NCI-H1048 (cell line): ENCODE data around the gene RPS5.
"Not testable (repeated sequence)": the region's sequence is repeated elsewhere in the genome, so short reads cannot be mapped to it uniquely, and the experiment has no call there.

ENCODE experiments used
- DNase-seq: peaks from one replicate; lab custom pipeline; 2025; lab: John Stamatoyannopoulos, UW

Gene RPS5

DNA sequence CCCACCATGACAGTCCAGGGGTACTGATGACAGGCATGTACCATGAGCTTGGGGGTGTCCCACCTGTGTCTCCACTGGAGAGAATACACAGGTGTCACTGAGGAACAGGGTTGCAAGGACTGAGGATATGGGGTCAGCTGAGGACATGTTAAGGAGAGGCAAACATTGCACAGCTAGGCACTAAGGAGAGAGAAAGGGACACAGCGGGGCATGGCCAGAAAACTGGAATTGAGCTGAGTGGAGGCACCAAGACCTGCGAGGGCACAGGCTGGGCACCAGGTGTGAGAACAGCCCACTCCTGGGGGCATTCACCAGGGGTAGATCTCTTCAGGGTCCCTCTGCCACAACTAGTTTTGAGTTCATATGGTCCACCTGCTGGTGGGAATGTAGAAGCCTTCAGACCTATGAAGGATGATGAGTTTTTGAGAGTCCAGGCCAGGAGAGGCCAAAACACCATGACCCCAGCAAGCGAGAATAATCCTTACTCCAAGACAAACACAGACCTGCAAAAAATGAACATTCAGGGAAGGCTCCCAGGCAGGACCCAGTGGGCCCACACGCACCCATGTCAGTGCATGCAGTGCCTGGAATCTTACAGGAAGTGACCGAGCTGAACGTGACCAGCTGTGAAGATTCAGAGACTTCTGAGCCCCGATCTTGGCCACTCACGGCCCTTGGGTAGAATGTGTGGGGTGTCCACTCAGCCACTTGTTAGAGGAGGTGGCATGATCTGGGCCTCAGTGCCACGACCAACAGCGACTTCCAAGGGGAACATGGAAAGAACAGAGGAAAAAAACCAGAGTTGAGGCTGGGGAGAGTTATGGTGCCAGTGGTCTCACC is 20.0 kb downstream of the RPS5 start:
- DNase-seq, result no peak

DNA sequence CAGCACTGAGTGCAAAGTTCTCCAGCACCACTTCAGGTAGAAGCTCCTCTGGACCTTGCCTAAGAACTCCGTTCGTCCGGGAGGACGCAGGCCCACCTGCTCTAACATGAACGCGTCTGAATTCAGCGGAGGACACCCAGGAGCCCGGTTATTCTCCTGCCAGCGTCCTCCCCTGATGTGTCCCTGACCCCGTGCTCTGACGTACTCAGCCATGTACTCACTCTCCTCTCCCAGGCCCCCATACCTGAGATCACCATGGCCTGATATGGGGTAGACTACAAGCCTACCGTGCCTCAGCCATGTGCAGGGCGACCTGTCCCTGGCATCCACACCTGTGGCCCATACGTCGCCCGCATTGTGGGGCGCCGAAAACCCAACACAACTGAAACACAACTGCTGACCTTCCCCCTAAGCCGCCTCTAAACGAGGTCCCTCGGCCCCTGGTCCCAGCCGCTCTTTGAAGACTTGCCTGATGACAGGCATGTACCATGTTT is 20.6 kb downstream of the RPS5 start:
- DNase-seq, result no peak

DNA sequence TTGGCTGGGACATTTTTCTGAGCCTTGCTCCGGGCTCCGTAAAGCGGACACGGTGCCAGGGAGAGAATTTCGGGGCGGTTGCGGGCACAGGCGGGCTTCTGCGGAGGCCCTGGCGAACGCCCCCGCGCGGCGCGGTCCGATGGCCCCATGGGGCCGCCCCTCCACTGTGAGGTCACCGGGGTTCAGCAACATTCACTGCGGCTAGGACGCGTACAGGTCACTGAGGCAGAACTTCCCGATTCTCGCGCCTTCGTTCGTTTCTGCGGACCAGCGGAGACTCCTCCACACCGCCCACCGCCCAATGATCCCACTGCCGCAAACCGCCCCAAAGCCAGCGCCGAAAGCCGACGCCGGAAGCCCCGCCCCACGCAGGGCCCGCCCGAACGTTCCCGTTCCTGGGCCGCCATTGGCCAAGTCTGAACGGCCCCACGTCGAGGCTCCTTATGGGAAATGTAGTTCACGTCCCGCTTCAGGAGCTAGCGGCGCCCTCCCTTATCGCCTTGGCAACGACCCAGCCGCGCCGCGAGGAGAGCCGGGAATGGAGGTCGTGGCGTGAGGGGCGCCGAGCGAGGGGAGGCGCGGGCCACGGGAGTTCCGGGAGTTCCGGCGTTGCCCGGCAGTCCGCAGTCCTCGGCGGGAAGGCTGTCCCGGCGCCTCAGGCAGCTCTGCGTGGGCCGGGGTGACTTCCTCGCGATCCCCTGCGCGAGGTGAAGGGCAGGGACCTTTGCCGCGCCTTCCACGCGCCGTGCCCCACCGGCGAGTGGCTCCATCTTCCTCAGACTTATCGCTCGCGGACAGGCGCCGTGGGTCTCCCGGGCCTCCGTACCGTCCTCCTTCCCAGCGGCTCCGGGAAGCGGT is 21.3 kb downstream of the RPS5 start, which contains the start of gene ZNF584:
Gene ZNF584, plus strand, starts transcription at position 498 of the 858 bp plus-strand sequence. CDS start 499 bp downstream, outside the sequence.
- DNase-seq, result peak; percentile 94

DNA sequence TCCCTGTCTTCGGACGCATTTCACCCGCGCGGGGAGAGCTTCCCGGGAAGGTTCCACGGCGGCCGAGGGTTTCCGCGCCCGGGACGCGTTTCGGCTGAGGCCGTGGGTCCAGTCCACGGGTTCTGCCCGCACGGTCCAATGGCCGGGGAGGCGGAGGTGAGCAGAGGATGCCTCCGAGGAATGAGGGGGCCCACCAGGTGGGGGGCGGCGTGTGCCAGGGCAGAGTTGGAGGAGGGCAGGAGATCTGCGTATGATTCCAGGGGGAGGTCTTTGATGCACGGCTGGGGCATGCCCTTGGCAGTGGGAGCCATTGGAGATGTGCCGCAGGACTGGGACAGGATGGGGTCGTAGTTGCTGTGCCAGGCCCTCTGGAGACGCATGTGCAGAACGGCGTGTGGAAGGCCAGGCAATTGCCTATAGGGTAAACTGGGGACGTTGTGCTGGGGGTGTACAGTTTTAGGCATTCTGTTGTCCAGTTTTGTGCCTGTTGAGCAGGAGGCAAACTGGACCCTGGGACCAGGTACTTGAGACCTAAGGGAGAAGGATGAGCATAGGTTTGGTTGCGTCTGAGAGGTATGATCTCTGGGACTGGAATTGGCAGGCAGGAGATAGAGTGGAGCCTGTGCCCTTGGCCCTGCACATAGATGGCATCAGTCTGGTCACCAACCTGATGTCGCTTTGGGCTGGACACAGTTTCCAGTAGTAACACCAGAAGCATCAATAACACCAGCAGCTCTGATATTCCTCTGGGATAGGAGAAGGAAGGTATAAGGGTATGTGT is 22.1 kb downstream of the RPS5 start:
- no peak for DNase-seq

DNA sequence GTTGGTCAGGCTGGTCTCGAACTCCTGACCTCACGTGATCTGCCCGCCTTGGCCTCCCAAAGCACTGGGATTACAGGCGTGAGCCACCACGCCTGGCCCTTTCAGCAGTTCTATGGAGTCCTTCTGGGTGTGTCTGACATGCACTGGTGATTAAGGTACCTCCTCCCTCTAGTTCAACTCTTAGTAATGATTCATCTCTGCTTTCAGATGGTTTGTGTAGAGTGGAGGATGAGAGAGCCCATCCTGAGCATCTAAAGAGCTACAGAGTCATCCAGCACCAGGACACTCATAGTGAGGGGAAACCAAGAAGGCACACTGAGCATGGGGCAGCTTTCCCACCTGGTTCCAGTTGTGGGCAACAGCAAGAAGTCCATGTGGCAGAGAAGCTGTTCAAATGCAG is 29.5 kb downstream of the RPS5 start:
- DNase-seq, result no peak

DNA sequence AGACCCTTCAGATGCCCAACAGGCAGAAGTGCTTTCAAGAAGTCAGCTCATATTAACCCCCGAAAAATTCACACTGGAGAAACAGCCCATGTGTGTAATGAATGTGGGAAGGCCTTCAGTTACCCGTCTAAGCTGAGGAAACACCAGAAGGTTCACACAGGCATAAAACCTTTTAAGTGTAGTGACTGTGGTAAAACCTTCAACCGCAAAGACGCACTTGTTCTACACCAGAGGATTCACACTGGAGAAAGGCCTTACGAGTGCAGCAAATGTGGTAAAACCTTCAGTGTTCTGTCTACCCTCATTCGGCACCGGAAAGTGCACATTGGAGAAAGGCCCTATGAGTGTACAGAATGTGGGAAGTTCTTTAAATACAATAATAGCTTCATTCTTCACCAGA is 30.0 kb downstream of the RPS5 start:
- DNase-seq, result no peak

DNA sequence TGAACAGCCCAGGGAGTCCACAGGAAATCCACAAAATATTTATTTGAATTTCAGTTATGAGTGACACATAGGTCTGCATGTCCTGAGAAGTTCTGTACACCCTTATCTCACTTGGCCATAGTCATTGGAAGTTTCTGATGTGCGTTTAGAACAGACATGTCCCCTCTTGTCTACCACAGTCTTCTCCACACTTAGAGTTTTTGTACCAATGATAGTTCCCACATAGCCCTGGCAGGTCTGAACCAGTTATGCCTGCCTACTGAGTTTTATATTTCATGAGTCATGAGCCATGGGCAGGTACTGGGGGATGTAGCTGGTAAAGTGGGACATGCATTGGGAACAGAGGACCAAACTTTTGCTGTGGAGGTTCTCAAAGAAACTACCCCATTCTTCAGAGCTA is 41.5 kb downstream of the RPS5 start:
- no peak for DNase-seq

DNA sequence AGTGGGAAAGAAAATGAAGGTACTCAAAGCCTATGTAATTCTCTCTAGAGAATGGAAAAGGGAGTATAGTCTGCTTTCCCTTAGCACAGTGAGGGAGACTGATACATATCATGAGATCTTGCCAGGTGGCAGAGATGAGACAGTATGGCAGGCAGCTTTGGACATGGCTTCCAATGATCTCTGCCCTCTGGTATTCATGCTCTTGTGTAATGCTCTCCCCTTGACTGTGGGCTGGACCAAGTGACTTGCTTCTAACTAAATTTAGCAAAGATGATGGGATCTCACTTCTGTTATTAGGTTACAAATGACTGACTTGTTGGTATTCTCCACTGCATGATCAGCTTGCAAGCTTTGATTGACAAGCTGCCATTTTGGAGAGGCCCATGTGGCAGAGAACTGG is 42.7 kb downstream of the RPS5 start:
- DNase-seq, result no peak

DNA sequence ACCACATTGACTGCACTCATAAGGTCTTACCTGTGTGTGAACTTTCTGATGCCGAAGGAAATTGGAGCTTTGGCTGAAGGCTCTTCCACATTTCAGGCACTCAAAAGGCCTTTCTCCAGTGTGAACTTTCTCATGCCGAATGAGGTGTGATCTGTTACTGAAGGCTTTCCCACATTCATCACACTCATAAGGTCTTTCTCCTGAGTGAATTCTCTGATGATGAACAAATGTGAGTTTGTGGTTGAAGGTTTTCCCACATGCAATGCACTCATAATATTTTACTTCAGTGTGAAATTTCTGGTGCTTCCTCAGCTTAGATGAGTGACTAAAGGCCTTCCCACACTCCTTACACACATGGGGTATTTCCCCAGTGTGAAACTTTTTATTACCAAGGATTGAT is 47.1 kb downstream of the RPS5 start:
- no peak for DNase-seq

DNA sequence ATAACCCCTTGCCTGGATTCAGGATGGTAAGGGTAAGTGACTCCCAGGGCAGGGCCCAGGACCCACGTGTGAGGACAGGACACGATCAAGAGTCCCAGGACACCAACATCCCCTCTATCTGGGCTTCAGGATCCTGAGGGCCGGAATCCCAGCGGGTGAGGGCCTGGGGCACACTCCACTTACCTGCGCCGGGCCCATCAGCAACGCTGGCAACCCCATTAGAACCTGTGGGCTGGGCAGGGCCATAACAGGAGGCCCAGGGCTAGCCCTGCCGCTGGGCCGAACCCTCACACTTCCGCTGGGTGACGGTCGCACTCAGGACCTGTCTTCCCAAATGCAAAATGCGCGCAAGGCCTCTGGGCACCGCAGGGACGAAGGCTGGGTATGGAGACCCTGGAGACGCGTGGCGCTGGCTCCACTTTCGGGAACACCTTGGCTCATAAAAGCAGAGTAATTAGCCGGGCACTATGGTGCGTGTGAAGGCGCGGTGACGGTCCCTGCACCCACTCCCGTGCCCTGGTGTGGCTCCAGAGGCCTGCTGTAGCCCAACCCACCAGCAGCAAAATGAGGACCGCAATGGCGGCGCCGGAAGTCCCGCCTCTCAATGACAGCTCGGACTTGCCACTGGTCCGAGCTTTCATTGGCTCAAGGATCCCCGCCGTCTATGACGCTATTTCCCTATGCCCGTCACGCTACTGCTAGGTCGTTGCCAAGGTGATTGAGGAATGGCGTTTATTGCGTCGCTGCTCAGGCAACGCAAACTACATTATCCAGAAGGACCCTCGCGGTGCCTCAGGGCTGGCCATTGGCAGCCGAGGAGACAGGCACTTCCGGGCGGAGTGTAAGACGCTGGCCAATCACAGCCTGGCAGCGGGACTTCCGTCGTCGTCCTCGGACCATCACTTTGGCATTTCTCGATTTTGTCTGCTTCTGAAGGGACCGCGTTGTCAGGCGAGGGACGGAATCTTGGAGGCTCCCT is 52.8 kb downstream of the RPS5 start, which contains the start of gene ZNF132:
Gene ZNF132, minus strand, starts transcription at position 578 of the 979 bp plus-strand sequence. Its CDS starts 332 bp downstream, at position 246.
- DNase-seq, result no peak

DNA sequence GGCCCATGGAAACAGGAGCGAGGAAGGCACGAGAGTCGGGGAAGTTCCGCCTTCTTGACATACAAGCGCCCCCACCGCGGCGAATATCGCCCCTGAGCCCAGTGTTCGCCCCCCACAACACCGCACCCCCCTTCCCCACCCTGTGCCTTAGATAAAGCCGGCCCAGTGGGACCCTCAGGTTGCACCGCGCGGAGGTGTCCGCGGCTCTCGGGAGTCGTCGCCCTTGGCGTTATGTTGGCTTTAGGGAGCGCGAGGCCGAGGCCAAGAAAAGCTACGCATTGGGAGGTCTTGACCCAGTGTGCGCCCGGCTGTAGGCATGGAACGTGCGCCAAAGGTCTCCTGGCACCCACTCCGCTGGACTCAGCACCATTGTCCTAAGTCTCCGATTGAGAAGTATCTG is 53.5 kb downstream of the RPS5 start:
- DNase-seq, result no peak

DNA sequence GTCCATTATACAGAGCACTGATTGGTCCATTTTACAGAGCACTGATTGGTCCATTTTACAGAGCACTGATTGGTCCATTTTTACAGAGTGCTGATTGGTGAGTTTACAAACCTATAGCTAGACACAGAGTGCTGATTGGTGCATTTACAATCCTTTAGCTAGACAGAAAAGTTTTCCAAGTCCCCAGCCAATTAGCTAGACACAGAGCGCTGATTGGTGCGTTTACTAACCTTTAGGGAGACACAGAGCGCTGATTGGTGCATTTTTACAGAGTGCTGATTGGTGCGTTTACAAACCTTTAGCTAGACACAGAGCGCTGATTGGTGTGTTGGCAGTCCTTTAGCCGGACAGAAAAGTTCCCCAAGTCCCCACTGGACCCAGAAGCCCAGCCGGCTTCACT is 55.9 kb downstream of the RPS5 start:
- DNase-seq, result not testable (repeated sequence)
